Tibial nerve (tissue), 4 donors: Measurements from ENCODE around the gene RAD17. TPM values are rescaled to one million over a fixed set of nuclear protein-coding genes. Genes with fewer than 3 reads are reported as not detected.
"Not testable (repeated sequence)": the region's sequence is repeated elsewhere in the genome, so short reads cannot be mapped to it uniquely, and the experiment has no call there.

Source experiments
- DNase-seq, 2 donors: peaks; one replicate each; pipeline ENCODE4 v3.0.0-alpha.2; 2019; ENCODE audit warnings: low spot score in 2 of 2
- H3K27ac ChIP-seq, 4 donors: fragments of 200-600 bp; sonication (generic) in 3 of 4; one replicate each; pipeline ENCODE4 v1.5.1; 2017 to 2019; ENCODE audit warnings: mild to moderate bottlenecking in 1 of 4
- H3K27me3 ChIP-seq, 2 donors: fragments of 200-600 bp; sonication (generic) in 1 of 2; one replicate each; pipeline versions ENCODE4 v1.5.1 to v1.6.0; 2017 to 2019
- H3K36me3 ChIP-seq, 3 donors: fragments of 200-600 bp; sonication (generic); one replicate each; pipeline ENCODE4 v1.5.1; 2018 to 2019
- H3K4me1 ChIP-seq, 4 donors: fragments of 200-600 bp; sonication (generic) in 3 of 4; one replicate each; pipeline ENCODE4 v1.5.1; 2017 to 2019
- H3K4me3 ChIP-seq, 4 donors: fragments of 200-600 bp; sonication (generic) in 3 of 4; one replicate each; pipeline ENCODE4 v1.5.1; 2017 to 2019; ENCODE audit warnings: mild to moderate bottlenecking in 1 of 4, moderate library complexity in 1 of 4
- H3K9me3 ChIP-seq, 4 donors: fragments of 200-600 bp; sonication (generic) in 3 of 4; one replicate each; pipeline ENCODE4 v1.5.1; 2017 to 2019
- CTCF ChIP-seq, 5 experiments: fragments of 200-600 bp in 3 of 5; fragments of 450-650 bp in 2 of 5; sonication (generic) in 3 of 5; IDR thresholded peaks; one replicate each; pipeline ENCODE4 v1.5.1; 2016 to 2019; ENCODE audit warnings: antibody characterized with exemption in 5 of 5, mild to moderate bottlenecking in 3 of 5, moderate library complexity in 2 of 5
- EP300 ChIP-seq, 2 donors: sonication (generic); formaldehyde crosslinking; IDR thresholded peaks; one replicate each; pipeline ENCODE4 v1.6.1; 2017; ENCODE audit warnings: antibody characterized with exemption in 2 of 2, mild to moderate bottlenecking in 1 of 2
- POLR2A ChIP-seq, 2 donors: fragments of 450-650 bp; IDR thresholded peaks; one replicate each; pipeline ENCODE4 v1.6.1; 2017; ENCODE audit warnings: antibody characterized with exemption in 2 of 2, mild to moderate bottlenecking in 2 of 2, moderate library complexity in 2 of 2
- WGBS, 2 donors: methylation state at CpG; one replicate each; pipeline ENCODE4 v1.1.5; 2018; 5-methylcytosine and 5-hydroxymethylcytosine counted together
- total RNA-seq, 4 donors: library from RNA; depleted of rRNA; stranded (reverse); fragments of >200 nt; gene quantifications; one replicate each; pipeline ENCODE4 v1.1.0, GENCODE V29; 2016

Gene RAD17
- total RNA-seq, 4 donors from 2014 or later, result 11.4 to 27.8 (median 19.0) TPM

DNA sequence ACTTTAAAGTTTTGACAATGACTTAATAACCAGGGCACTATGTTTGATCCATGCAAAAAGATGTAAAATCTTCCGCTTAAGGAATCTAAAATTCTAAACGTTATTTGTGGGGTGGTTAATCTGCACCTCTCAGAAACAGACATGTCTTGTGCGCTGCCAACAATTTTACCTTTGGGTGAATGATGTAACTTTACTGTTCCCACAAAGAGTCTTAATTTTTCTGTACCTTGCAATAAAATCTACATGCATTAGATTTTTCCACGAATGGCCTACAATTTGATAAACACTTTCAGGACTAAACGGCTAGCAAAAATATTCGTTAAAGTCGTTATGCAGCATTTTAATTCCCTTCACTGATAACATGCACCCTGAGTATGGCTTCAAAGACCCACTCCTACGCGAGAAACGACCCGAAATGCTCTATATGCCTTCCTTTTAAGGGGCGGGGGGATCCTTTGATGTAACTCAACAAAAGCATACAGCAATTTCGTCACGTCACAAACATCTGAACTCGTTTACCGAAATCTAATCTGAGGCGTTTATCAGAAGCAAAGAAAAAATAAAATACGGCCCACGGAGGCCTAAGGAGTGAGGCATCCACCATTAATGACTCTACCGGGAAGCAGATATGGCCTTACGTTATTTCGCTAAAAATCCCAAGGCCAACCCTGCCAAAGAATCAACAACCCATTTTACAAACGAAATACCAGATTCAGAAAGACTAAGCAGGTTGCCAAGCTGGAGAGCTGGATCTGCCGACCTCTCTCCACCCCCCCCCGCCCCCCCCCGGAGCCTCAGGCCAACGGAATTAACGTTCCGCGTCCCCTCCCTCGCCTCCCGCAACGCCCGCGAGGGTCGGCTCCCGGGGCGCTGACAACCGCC, 919 bp upstream of the RAD17 start:
- H3K9me3 ChIP-seq, result no peaks in the 10 kb centered on the region
- peak overlapping the region; percentile 97 to 98 (median 98) for H3K27ac ChIP-seq
- peaks cover 6 to 60% (median 14%) of the 10 kb centered on the region in 4 donors for H3K4me1 ChIP-seq
- 2 to 3% methylated on average over 26 to 28 of the region's 39 CpGs for WGBS, 2 donors
- H3K4me3 ChIP-seq, result peak overlapping the region; percentile 74 to 94 (median 84)
- H3K36me3 ChIP-seq, result peaks cover 0 to 35% (median 0%) of the 10 kb centered on the region in 3 donors
- peak in 1 of 2 donors; percentile 7 for DNase-seq
- TF ChIP-seq CTCF (IDR thresholded peaks at IDR 0.05) (no peak), POLR2A (IDR thresholded peaks at IDR 0.05) (no peak), EP300 (IDR thresholded peaks at IDR 0.05) (no peak)
- no peaks in the 10 kb centered on the region for H3K27me3 ChIP-seq

GRCh38 chr5:69370335-69370734, 717 bp downstream of the RAD17 start:
- not testable (repeated sequence) for DNase-seq, H3K9me3 ChIP-seq, H3K27me3 ChIP-seq
- Histone ChIP-seq H3K27ac (peak overlapping the region in 3 of 4 donors; percentile 98), H3K4me1 (peaks cover 6 to 51% (median 14%) of the 10 kb centered on the region in 4 donors), H3K4me3 (peak overlapping the region; percentile 74 to 94 (median 84)), H3K36me3 (peaks cover 0 to 32% (median 0%) of the 10 kb centered on the region in 3 donors)
- 1 to 2% methylated on average over 16 of the region's 16 CpGs for WGBS, 2 donors

DNA sequence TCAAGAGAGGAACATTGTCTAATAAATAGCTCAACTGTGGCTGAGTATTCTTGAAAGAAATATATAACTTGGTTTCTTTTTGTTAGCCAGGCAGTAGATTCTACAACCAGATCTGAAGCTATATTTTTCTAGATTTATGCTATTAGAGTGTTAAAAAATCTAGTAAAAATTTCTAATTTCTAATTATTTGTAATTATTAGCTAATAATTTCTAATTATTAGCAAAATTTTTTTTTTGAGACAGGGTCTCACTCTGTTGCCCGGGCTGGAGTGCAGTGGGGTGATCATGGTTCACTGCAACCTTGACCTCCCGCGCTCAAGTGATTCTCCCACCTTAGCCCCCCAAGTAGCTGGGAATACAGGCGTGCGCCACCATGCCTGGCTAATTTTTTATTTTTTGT, 2.8 kb downstream of the RAD17 start:
- Histone ChIP-seq H3K36me3 (peaks cover 0 to 30% (median 0%) of the 10 kb centered on the region in 3 donors), H3K9me3 (no peaks in the 10 kb centered on the region), H3K27me3 (no peaks in the 10 kb centered on the region), H3K4me1 (peaks cover 6 to 35% (median 14%) of the 10 kb centered on the region in 4 donors), H3K27ac (no peak overlapping the region), H3K4me3 (no peak overlapping the region)
- WGBS, 2 donors, result 95 to 98% methylated on average over 5 of the region's 5 CpGs
- TF ChIP-seq POLR2A (IDR thresholded peaks at IDR 0.05) (no peak), CTCF (IDR thresholded peaks at IDR 0.05) (no peak), EP300 (IDR thresholded peaks at IDR 0.05) (no peak)
- no peak for DNase-seq

GRCh38 chr5:69374911-69375446, 5.4 kb downstream of the RAD17 start:
- H3K36me3 ChIP-seq, result peaks cover 0 to 53% (median 0%) of the 10 kb centered on the region in 3 donors
- WGBS, 2 donors, result 92 to 93% methylated on average over 4 of the region's 4 CpGs
- no peak overlapping the region for H3K27ac ChIP-seq
- H3K9me3 ChIP-seq, result no peaks in the 10 kb centered on the region
- no peaks in the 10 kb centered on the region for H3K27me3 ChIP-seq
- peaks cover 0 to 23% (median 4%) of the 10 kb centered on the region in 4 donors for H3K4me1 ChIP-seq
- no peak for DNase-seq
- TF ChIP-seq CTCF (IDR thresholded peaks at IDR 0.05) (no peak), POLR2A (IDR thresholded peaks at IDR 0.05) (no peak), EP300 (IDR thresholded peaks at IDR 0.05) (no peak)
- H3K4me3 ChIP-seq, result no peak overlapping the region

DNA sequence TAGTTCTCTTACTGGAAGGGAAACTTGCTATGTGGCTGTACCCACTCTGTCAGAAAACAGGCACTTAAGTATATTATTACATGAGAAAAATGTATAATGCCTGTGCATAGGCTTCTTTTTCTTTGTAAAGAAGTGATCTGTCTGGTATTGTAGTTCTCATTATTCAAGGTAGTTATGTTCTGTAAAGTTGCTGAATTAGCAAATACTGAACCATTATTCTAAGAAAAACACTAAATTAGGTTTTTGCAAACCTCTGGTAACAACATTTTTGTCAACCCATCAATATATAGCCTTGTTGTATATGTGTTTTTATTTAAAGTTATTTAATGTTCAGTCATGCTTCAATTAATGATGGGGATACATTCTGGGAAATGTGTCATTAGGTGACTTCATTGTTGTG, 8.8 kb downstream of the RAD17 start:
- Histone ChIP-seq H3K27me3 (no peaks in the 10 kb centered on the region), H3K4me3 (no peak overlapping the region), H3K4me1 (no peaks in the 10 kb centered on the region), H3K27ac (no peak overlapping the region), H3K9me3 (no peaks in the 10 kb centered on the region), H3K36me3 (peaks cover 0 to 87% (median 13%) of the 10 kb centered on the region in 3 donors)
- TF ChIP-seq POLR2A (IDR thresholded peaks at IDR 0.05) (no peak), EP300 (IDR thresholded peaks at IDR 0.05) (no peak), CTCF (IDR thresholded peaks at IDR 0.05) (no peak)
- DNase-seq, result no peak
